Loucy (cell line): Measurements from ENCODE around the gene SLC22A31.

Experiments
- H2AFZ ChIP-seq: fragments of 200-600 bp; sonication (generic); 2 replicates; pipeline ENCODE4 v1.6.0; 2016; ENCODE audit warnings: antibody characterized with exemption, mild to moderate bottlenecking, low read length, moderate library complexity
- H3F3A ChIP-seq: fragments of 200-600 bp; 2 replicates; pipeline ENCODE4 v1.6.0; 2016; ENCODE audit warnings: antibody characterized with exemption, low read depth, mild to moderate bottlenecking
- H3K27me3 ChIP-seq: fragments of 200-600 bp; sonication (generic); 2 replicates; pipeline ENCODE4 v1.6.1; 2014; ENCODE audit warnings: low read length, mild to moderate bottlenecking; ENCODE audit not compliant: insufficient read depth, poor library complexity, severe bottlenecking
- H3K36me3 ChIP-seq: fragments of 200-600 bp; sonication (generic); 2 replicates; pipeline ENCODE4 v1.6.1; 2016; ENCODE audit warnings: low read length; ENCODE audit not compliant: insufficient read depth
- H3K4me1 ChIP-seq: fragments of 200-600 bp; sonication (generic); 2 replicates; pipeline ENCODE4 v1.5.1; 2014; ENCODE audit warnings: low read length, mild to moderate bottlenecking; ENCODE audit not compliant: insufficient read depth, poor library complexity, severe bottlenecking
- H3K4me2 ChIP-seq: fragments of 200-600 bp; sonication (generic); 2 replicates; pipeline ENCODE4 v1.6.0; 2014; ENCODE audit warnings: antibody characterized with exemption, low read length, low read depth, mild to moderate bottlenecking; ENCODE audit not compliant: poor library complexity, severe bottlenecking
- H3K4me3 ChIP-seq: fragments of 200-600 bp; sonication (generic); 2 replicates; pipeline ENCODE4 v1.5.1; 2014; ENCODE audit warnings: low read length, mild to moderate bottlenecking, mixed read lengths; ENCODE audit not compliant: poor library complexity, severe bottlenecking
- H3K79me2 ChIP-seq: fragments of 200-600 bp; sonication (generic); 2 replicates; pipeline ENCODE4 v1.6.1; 2014; ENCODE audit warnings: low read length; ENCODE audit not compliant: insufficient read depth
- H3K9ac ChIP-seq: fragments of 200-600 bp; sonication (generic); 2 replicates; pipeline ENCODE4 v1.6.0; 2014; ENCODE audit warnings: mild to moderate bottlenecking, low read depth, low read length, moderate library complexity; ENCODE audit not compliant: poor library complexity, severe bottlenecking
- H3K9me2 ChIP-seq: fragments of 200-600 bp; sonication (generic); replicated peaks from 2 replicates; pipeline ENCODE4 v1.6.1; 2016; ENCODE audit warnings: low read depth, low read length, mixed read lengths
- H3K9me3 ChIP-seq: fragments of 200-600 bp; sonication (generic); 2 replicates; pipeline ENCODE4 v1.6.1; 2014; ENCODE audit warnings: mild to moderate bottlenecking, antibody characterized with exemption, low read length, low read depth; ENCODE audit not compliant: insufficient read depth
- H4K20me1 ChIP-seq: fragments of 200-600 bp; sonication (generic); 2 replicates; pipeline ENCODE4 v1.6.0; 2014; ENCODE audit warnings: antibody characterized with exemption, low read length, mild to moderate bottlenecking; ENCODE audit not compliant: insufficient read depth, poor library complexity, severe bottlenecking
- CTCF ChIP-seq: fragments of 200-600 bp; sonication (generic); conservative IDR thresholded peaks from 2 replicates; pipeline ENCODE4 v1.5.1; 2014; ENCODE audit warnings: mild to moderate bottlenecking, antibody characterized with exemption, low read length
- EZH2phosphoT487 ChIP-seq: fragments of 200-600 bp; IDR thresholded peaks from 2 replicates; pipeline ENCODE4 v1.6.1; 2018; ENCODE audit warnings: antibody characterized with exemption, mild to moderate bottlenecking, moderate library complexity, borderline replicate concordance

The SLC22A31 gene

GRCh38 chr16:89153848-89154271 is 46.5 kb downstream of the SLC22A31 start:
- Histone ChIP-seq H3F3A (peaks cover 3% of the 10 kb centered on the region; the same call in 1 of the 2 replicates), H3K4me2 (no peak overlapping the region), H3K4me1 (no peaks in the 10 kb centered on the region), H3K9ac (no peak overlapping the region), H2AFZ (no peak overlapping the region), H3K4me3 (no peak overlapping the region), H3K9me2 (no peaks in the 10 kb centered on the region), H3K36me3 (no peaks in the 10 kb centered on the region), H3K9me3 (no peaks in the 10 kb centered on the region), H4K20me1 (no peaks in the 10 kb centered on the region), H3K79me2 (no peaks in the 10 kb centered on the region), H3K27me3 (no peaks in the 10 kb centered on the region)
- no peak for TF ChIP-seq EZH2phosphoT487
- no peak for TF ChIP-seq CTCF

- H3K4me1 ChIP-seq: no peaks in the 10 kb centered on the region
- no peaks in the 10 kb centered on the region for H4K20me1 ChIP-seq
- H3K9ac ChIP-seq: no peak overlapping the region
- H2AFZ ChIP-seq: no peak overlapping the region
- no peak for TF ChIP-seq CTCF
- no peak for TF ChIP-seq EZH2phosphoT487
- no peaks in the 10 kb centered on the region for H3K27me3 ChIP-seq
- no peak overlapping the region for H3K4me3 ChIP-seq
- no peaks in the 10 kb centered on the region for H3K79me2 ChIP-seq
- no peak overlapping the region for H3K4me2 ChIP-seq
- H3K9me3 ChIP-seq: no peaks in the 10 kb centered on the region
- no peaks in the 10 kb centered on the region for H3K9me2 ChIP-seq
- no peaks in the 10 kb centered on the region for H3K36me3 ChIP-seq
- H3F3A ChIP-seq: peaks cover 3% of the 10 kb centered on the region; the same call in 1 of the 2 replicates
Observed at GRCh38 chr16:89152831-89153700, 47.3 kb downstream of the SLC22A31 start.

- no peak for TF ChIP-seq CTCF
- no peak for TF ChIP-seq EZH2phosphoT487
Observed at GRCh38 chr16:89150981-89151380, 49.4 kb downstream of the SLC22A31 start.

More at GRCh38 chr16:89150981-89151380, 49.4 kb downstream of the SLC22A31 start:
- Histone ChIP-seq H3K79me2 (no peaks in the 10 kb centered on the region), H3K9ac (no peak overlapping the region), H3K27me3 (no peaks in the 10 kb centered on the region), H3K4me1 (no peaks in the 10 kb centered on the region), H2AFZ (no peak overlapping the region), H3K9me3 (no peaks in the 10 kb centered on the region), H3K36me3 (no peaks in the 10 kb centered on the region), H3K9me2 (no peaks in the 10 kb centered on the region), H3K4me3 (no peak overlapping the region), H3K4me2 (no peak overlapping the region), H4K20me1 (no peaks in the 10 kb centered on the region), H3F3A (no peaks in the 10 kb centered on the region)
